Tibial artery (tissue), 4 donors: Measurements from ENCODE around the gene NANP.

ENCODE experiments used
- DNase-seq, 2 donors: peaks; one replicate each; pipeline ENCODE4 v3.0.0-alpha.2; 2019
- H3K27ac ChIP-seq, 2 donors: fragments of 200-600 bp; sonication (generic) in 1 of 2; 1 replicate in 1 of 2; 2 replicates in 1 of 2; pipeline ENCODE4 v1.5.1; 2018 to 2019; ENCODE audit warnings: mild to moderate bottlenecking in 1 of 2
- H3K27me3 ChIP-seq, 2 donors: fragments of 200-600 bp; sonication (generic) in 1 of 2; one replicate each; pipeline versions ENCODE4 v1.5.1 to v1.6.0; 2016 to 2019
- H3K36me3 ChIP-seq, 3 donors: fragments of 200-600 bp; sonication (generic) in 2 of 3; one replicate each; pipeline ENCODE4 v1.5.1; 2016 to 2019; ENCODE audit warnings: mild to moderate bottlenecking in 2 of 3
- H3K4me1 ChIP-seq, 4 donors: fragments of 200-600 bp; sonication (generic) in 2 of 4; 1 replicate in 3 of 4; 2 replicates in 1 of 4; pipeline ENCODE4 v1.5.1; 2016 to 2019
- H3K4me3 ChIP-seq, 2 donors: fragments of 200-600 bp; sonication (generic) in 1 of 2; 1 replicate in 1 of 2; 2 replicates in 1 of 2; pipeline ENCODE4 v1.5.1; 2018 to 2019; ENCODE audit warnings: mild to moderate bottlenecking in 2 of 2
- H3K9me3 ChIP-seq, 3 donors: fragments of 200-600 bp; sonication (generic) in 1 of 3; one replicate each; pipeline ENCODE4 v1.5.1; 2016 to 2019
- intact Hi-C: fragments of 100-400 bp; cut with DNase I; formaldehyde crosslinking; loops from one replicate; pipeline ENCODE4 v1.15.0; 2023; ENCODE audit warnings: low total_unique reads
- TF ChIP-seq, protein P1 (sequence below), 2 experiments: fragments of 200-600 bp in 1 of 2; fragments of 450-650 bp in 1 of 2; IDR thresholded peaks; one replicate each; pipeline ENCODE4 v1.5.1; 2017 to 2019; ENCODE audit warnings: antibody characterized with exemption in 2 of 2, mild to moderate bottlenecking in 1 of 2, moderate library complexity in 1 of 2

The NANP gene

DNA sequence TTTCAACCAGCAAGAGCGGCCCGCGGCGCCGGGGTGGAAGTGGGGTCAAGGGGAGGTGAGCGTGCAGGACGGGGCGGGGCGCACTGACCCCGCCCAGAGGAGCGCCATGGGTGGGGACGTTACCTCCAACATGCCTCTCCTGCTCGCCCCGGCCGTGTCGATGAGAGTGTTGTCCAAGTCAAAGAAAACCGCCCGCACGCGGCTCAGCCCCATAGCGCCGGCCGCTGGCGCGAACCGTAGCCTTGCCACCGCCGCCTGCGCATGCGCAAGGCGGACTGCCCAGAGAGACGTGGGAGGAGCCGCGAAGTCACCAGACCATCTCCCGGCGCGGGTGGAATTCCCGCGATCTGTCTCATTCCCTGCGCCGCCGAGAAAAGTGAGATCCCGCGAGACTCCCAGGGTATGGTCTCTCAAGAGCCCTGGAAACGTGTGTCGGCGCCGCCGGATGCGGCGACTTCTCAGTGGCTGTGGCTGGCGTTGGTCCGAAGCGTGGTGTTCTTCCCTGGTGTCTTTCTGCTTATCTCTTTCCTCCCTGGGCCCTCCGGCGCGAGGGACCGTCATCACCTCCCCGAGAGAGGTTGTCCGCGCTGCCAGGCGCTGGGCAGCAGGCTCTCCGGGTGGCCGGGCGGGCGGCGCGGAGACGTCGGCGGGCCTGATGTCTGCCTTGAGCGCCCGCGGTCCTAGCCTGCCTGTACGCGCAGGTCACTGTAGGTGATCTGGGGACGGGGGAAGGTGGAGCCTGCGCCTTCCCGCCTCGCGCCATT lies at the start of gene NANP:
NANP (minus strand) TSS at position 279 of the 764 bp plus-strand sequence; CDS start at position 213, 66 bp downstream.
- H3K4me3 ChIP-seq: peak within 1 kb of the TSS; percentile 91

DNA sequence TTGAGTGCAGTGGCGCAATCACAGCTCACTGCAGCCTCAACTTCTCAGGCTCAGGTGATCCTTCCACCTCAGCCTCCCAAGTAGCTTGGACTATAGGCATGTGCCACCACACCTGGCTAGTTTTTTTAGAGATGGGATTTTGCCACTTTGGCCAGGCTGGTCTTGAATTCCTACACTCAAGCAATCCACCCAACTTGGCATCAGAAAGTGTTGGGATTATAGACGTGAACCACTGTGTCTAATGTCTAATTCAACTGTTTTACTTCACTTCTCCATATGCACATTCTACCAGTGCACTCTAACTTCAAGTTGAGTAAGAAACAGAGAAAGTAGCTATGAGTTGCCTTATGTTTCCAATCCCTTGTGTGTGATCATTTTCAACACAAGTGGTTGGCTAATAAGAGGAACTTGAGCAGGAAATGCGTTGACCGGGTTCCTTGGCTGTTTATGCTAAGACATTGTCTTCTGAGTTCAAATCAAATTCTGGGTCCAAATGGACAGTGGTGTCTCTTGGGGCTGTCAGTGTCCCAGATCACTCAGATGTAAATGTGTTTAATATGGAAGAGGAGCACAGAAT lies 48.9 kb upstream of the NANP start:
- TF ChIP-seq, protein P1, sequence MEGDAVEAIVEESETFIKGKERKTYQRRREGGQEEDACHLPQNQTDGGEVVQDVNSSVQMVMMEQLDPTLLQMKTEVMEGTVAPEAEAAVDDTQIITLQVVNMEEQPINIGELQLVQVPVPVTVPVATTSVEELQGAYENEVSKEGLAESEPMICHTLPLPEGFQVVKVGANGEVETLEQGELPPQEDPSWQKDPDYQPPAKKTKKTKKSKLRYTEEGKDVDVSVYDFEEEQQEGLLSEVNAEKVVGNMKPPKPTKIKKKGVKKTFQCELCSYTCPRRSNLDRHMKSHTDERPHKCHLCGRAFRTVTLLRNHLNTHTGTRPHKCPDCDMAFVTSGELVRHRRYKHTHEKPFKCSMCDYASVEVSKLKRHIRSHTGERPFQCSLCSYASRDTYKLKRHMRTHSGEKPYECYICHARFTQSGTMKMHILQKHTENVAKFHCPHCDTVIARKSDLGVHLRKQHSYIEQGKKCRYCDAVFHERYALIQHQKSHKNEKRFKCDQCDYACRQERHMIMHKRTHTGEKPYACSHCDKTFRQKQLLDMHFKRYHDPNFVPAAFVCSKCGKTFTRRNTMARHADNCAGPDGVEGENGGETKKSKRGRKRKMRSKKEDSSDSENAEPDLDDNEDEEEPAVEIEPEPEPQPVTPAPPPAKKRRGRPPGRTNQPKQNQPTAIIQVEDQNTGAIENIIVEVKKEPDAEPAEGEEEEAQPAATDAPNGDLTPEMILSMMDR (IDR thresholded peaks at IDR 0.05): no peak
- Histone ChIP-seq H3K4me3 (no peak overlapping the region), H3K9me3 (no peaks in the 10 kb centered on the region), H3K4me1 (no peaks in the 10 kb centered on the region), H3K36me3 (peaks cover 52 to 53% (median 52%) of the 10 kb centered on the region in 3 donors), H3K27ac (no peak overlapping the region), H3K27me3 (no peaks in the 10 kb centered on the region)
- no peak for DNase-seq
- intact Hi-C loops: no loop called here

More for the DNA sequence above, at the start of gene NANP:
- TF ChIP-seq, protein P1 (IDR thresholded peaks at IDR 0.05): peak in 1 of 2 experiments; percentile 2
- intact Hi-C loops: loop anchor here (2.0 kb wide), 1 partner anchor 73 kb away; the partner anchor contains the start of gene ZNF337
- Histone ChIP-seq H3K36me3 (no peaks in the 10 kb centered on the region), H3K4me1 (peaks cover 0 to 19% (median 11%) of the 10 kb centered on the region in 4 donors), H3K27ac (peak within 1 kb of the TSS; percentile 81 to 93), H3K9me3 (no peaks in the 10 kb centered on the region), H3K27me3 (no peaks in the 10 kb centered on the region)
- DNase-seq: peak; percentile 98 to 99

GRCh38 chr20:25669826-25670422 lies 46.1 kb upstream of the NANP start:
- Histone ChIP-seq H3K27me3 (no peaks in the 10 kb centered on the region), H3K4me3 (no peak overlapping the region), H3K9me3 (no peaks in the 10 kb centered on the region), H3K36me3 (peaks cover 24 to 26% (median 24%) of the 10 kb centered on the region in 3 donors), H3K27ac (no peak overlapping the region), H3K4me1 (no peaks in the 10 kb centered on the region)
- intact Hi-C loops: no loop called here
- TF ChIP-seq, protein P1 (IDR thresholded peaks at IDR 0.05): no peak
- no peak for DNase-seq

DNA sequence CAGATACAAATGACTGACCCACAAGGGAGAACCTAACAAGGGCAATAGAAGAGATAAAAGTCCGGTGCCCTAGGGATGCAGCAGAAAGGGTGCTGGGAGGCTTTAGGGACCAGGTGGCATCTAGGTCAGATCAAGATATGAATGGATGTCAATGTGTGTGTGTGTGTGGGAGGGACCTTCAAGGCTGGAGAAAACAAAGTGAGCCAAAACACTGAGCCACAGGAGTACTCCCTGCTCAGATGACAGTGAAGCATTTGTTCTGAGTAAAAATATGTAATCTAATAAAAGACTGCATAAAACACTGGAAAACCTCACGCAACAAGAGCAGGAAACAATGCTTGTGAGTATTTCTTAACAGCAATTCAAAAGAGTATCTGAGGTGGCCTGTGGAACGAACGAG lies 44.6 kb upstream of the NANP start:
- intact Hi-C loops: no loop called here
- DNase-seq: no peak
- peaks cover 9 to 11% (median 10%) of the 10 kb centered on the region in 3 donors for H3K36me3 ChIP-seq
- H3K27me3 ChIP-seq: no peaks in the 10 kb centered on the region
- H3K4me1 ChIP-seq: no peaks in the 10 kb centered on the region
- no peak overlapping the region for H3K27ac ChIP-seq
- TF ChIP-seq, protein P1 (IDR thresholded peaks at IDR 0.05): no peak
- no peaks in the 10 kb centered on the region for H3K9me3 ChIP-seq
- H3K4me3 ChIP-seq: no peak overlapping the region

DNA sequence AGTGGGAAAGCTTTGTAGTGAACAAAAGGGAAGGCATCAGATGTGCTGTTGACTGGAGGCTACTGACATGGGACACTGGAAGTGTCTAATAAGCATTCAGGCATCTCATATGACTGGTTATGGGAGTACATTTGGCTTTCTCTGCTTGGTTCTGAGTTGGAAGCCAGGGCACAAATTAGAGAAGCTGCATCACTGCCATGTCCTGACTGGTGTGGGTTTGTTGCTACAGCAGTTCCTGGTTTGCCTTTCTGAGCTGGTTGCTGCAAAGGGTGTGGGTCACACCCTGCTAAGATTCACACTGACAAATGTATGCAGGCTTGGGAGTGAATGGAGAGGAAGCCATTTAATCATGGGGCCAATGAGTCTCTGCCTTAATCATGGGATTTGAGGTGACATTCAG lies 36.2 kb upstream of the NANP start:
- Histone ChIP-seq H3K27me3 (no peaks in the 10 kb centered on the region), H3K36me3 (no peaks in the 10 kb centered on the region)
- intact Hi-C loops: no loop called here

More for the DNA sequence above, 36.2 kb upstream of the NANP start:
- no peaks in the 10 kb centered on the region for H3K9me3 ChIP-seq
- no peak overlapping the region for H3K27ac ChIP-seq
- H3K4me1 ChIP-seq: no peaks in the 10 kb centered on the region
- no peak for DNase-seq
- TF ChIP-seq, protein P1 (IDR thresholded peaks at IDR 0.05): no peak
- no peak overlapping the region for H3K4me3 ChIP-seq
